ENCODE data around the gene SAMD13. TPM values are rescaled to one million over a fixed set of nuclear protein-coding genes. Genes with fewer than 3 reads are reported as not detected.

The SAMD13 gene
- polyA plus RNA-seq, 1 of the 3 experiments (the other 2 are of a cell fraction) = 1.3 TPM

DNA sequence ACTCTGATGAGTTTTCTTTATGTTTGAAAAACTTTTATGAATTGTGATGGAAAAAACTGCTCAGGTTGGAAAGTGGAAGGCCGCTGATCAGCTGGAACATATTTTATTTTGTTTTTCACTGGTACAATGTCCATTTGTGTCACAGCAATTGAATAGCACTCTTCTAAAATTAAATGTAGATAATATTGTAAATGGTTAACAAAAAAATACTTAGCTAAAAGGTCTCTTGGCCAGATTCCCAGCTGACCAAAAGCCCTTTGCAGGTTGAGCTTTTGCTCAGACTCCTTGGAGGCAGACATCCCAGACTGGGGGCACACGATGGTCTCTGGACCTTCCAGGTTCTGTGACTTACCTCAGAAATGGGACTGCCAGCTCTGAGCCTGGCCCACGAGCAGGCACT, 26.3 kb downstream of the SAMD13 start (continued):
- TF ChIP-seq CHD2 (IDR thresholded peaks at IDR 0.05; ENCODE audit: low read length, partially characterized antibody) = no peak
- TF ChIP-seq, protein P1, sequence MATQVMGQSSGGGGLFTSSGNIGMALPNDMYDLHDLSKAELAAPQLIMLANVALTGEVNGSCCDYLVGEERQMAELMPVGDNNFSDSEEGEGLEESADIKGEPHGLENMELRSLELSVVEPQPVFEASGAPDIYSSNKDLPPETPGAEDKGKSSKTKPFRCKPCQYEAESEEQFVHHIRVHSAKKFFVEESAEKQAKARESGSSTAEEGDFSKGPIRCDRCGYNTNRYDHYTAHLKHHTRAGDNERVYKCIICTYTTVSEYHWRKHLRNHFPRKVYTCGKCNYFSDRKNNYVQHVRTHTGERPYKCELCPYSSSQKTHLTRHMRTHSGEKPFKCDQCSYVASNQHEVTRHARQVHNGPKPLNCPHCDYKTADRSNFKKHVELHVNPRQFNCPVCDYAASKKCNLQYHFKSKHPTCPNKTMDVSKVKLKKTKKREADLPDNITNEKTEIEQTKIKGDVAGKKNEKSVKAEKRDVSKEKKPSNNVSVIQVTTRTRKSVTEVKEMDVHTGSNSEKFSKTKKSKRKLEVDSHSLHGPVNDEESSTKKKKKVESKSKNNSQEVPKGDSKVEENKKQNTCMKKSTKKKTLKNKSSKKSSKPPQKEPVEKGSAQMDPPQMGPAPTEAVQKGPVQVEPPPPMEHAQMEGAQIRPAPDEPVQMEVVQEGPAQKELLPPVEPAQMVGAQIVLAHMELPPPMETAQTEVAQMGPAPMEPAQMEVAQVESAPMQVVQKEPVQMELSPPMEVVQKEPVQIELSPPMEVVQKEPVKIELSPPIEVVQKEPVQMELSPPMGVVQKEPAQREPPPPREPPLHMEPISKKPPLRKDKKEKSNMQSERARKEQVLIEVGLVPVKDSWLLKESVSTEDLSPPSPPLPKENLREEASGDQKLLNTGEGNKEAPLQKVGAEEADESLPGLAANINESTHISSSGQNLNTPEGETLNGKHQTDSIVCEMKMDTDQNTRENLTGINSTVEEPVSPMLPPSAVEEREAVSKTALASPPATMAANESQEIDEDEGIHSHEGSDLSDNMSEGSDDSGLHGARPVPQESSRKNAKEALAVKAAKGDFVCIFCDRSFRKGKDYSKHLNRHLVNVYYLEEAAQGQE (IDR thresholded peaks at IDR 0.05; ENCODE audit: low read depth, low read length) = no peak

DNA sequence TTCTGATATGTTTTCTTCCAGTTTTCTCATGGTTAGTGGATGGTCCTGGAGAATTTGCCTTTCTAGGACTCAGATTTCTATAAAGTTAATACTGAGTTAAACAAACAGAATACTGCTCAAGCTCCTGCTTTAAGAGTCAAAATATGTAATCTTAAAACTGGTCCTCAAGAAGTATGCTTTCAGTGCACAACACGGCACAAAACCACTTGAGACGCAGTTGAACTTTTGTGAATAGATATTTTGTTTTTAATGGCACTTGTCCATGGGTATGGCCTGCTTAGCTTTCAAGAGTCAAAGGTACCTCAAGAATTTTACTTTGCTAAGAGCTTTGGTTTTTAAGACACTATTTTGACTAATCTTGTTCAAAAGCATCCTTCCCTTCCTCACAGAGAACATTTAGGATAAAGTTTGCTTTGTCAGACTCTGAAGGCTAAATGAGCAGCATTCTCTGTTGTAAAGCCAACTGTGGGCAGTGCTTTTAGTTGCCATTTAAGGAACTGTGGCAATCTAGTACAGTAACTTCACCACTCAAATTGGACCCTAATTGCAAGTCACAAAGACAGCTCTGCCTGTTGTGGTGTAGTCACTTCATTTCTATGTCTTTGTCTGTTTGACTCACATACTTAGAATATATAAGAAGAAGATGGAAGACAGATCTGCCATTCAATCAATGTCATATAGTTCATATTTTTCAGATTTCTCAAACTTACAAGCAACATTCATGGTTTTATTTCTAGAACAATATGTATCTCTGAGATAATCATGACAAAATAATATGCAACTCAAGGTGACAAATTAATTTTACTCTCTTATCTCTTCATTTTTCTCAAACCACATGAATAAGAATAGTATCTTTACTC, 28.8 kb downstream of the SAMD13 start:
- H3K9ac ChIP-seq = no peak overlapping the region
- H3F3A ChIP-seq (replicated peaks; ENCODE audit: insufficient read depth) = no peaks in the 10 kb centered on the region
- no peaks in the 10 kb centered on the region for H3K9me3 ChIP-seq
- H4K20me1 ChIP-seq (ENCODE audit: insufficient read depth) = no peaks in the 10 kb centered on the region
- H3K36me3 ChIP-seq (replicated peaks in 1 of 2; ENCODE audit: control insufficient read depth in 1 of 2, insufficient read depth in 2 of 2, low read length in 1 of 2) = no peaks in the 10 kb centered on the region
- no peaks in the 10 kb centered on the region for H3K9me2 ChIP-seq
- H3K27me3 ChIP-seq (ENCODE audit: insufficient read depth) = no peaks in the 10 kb centered on the region
- ChIA-PET CTCF (interaction anchor here (1.6 kb wide), 1 partner anchor 12 kb away, joined by 4 read pairs; no protein-coding TSS in a partner anchor), POLR2A (no interaction called here)
- H3K4me1 ChIP-seq (ENCODE audit: control insufficient read depth in 1 of 2, insufficient read depth in 2 of 2, low read depth in 1 of 2, low read length in 1 of 2) = peaks cover 0 to 2% of the 10 kb centered on the region in 2 experiments; a peak in 1 of 4 replicates
- no peak overlapping the region for H3K4me3 ChIP-seq (ENCODE audit: low read depth in 2 of 2, low read length in 1 of 2)
- H3K27ac ChIP-seq (ENCODE audit: low read depth in 2 of 2, low read length in 1 of 2) = no peak overlapping the region
- TF ChIP-seq YY1 (IDR thresholded peaks at IDR 0.05; ENCODE audit: low read depth) = no peak
- TF ChIP-seq RFX5 (IDR thresholded peaks at IDR 0.05; ENCODE audit: low read length) = no peak
- TF ChIP-seq GABPA (IDR thresholded peaks at IDR 0.05; ENCODE audit: low read depth) = no peak
- no peak for TF ChIP-seq NFIC (IDR thresholded peaks at IDR 0.05; ENCODE audit: borderline replicate concordance)
- no peak for TF ChIP-seq RXRA (IDR thresholded peaks at IDR 0.05; ENCODE audit: borderline replicate concordance, low read depth)
- TF ChIP-seq, protein P2, sequence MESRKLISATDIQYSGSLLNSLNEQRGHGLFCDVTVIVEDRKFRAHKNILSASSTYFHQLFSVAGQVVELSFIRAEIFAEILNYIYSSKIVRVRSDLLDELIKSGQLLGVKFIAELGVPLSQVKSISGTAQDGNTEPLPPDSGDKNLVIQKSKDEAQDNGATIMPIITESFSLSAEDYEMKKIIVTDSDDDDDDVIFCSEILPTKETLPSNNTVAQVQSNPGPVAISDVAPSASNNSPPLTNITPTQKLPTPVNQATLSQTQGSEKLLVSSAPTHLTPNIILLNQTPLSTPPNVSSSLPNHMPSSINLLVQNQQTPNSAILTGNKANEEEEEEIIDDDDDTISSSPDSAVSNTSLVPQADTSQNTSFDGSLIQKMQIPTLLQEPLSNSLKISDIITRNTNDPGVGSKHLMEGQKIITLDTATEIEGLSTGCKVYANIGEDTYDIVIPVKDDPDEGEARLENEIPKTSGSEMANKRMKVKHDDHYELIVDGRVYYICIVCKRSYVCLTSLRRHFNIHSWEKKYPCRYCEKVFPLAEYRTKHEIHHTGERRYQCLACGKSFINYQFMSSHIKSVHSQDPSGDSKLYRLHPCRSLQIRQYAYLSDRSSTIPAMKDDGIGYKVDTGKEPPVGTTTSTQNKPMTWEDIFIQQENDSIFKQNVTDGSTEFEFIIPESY (IDR thresholded peaks at IDR 0.05; ENCODE audit: borderline replicate concordance, low read depth) = no peak
- no peak for TF ChIP-seq POLR2AphosphoS5 (IDR thresholded peaks at IDR 0.05; ENCODE audit: low read depth, low read length)
- TF ChIP-seq TCF12 (IDR thresholded peaks at IDR 0.05) = no peak
- no peak for TF ChIP-seq EZH2phosphoT487 (IDR thresholded peaks at IDR 0.05; ENCODE audit: borderline replicate concordance, low read depth)
- TF ChIP-seq ELF1 (IDR thresholded peaks at IDR 0.05) = no peak
- TF ChIP-seq, protein P3, sequence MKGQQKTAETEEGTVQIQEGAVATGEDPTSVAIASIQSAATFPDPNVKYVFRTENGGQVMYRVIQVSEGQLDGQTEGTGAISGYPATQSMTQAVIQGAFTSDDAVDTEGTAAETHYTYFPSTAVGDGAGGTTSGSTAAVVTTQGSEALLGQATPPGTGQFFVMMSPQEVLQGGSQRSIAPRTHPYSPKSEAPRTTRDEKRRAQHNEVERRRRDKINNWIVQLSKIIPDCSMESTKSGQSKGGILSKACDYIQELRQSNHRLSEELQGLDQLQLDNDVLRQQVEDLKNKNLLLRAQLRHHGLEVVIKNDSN (IDR thresholded peaks at IDR 0.05; ENCODE audit: borderline replicate concordance, low read depth) = no peak
- TF ChIP-seq, protein P4, sequence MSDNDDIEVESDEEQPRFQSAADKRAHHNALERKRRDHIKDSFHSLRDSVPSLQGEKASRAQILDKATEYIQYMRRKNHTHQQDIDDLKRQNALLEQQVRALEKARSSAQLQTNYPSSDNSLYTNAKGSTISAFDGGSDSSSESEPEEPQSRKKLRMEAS (IDR thresholded peaks at IDR 0.05; ENCODE audit: low read depth) = no peak
- TF ChIP-seq CHD2 (IDR thresholded peaks at IDR 0.05; ENCODE audit: low read length, partially characterized antibody) = no peak
- no peak for TF ChIP-seq JUND (IDR thresholded peaks at IDR 0.05)
- TF ChIP-seq MXI1 (IDR thresholded peaks at IDR 0.05; ENCODE audit: low read depth, low read length) = no peak
- TF ChIP-seq, protein P5, sequence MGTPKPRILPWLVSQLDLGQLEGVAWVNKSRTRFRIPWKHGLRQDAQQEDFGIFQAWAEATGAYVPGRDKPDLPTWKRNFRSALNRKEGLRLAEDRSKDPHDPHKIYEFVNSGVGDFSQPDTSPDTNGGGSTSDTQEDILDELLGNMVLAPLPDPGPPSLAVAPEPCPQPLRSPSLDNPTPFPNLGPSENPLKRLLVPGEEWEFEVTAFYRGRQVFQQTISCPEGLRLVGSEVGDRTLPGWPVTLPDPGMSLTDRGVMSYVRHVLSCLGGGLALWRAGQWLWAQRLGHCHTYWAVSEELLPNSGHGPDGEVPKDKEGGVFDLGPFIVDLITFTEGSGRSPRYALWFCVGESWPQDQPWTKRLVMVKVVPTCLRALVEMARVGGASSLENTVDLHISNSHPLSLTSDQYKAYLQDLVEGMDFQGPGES (IDR thresholded peaks at IDR 0.05; ENCODE audit: low read depth, low read length) = no peak
- H2AFZ ChIP-seq (ENCODE audit: low read depth) = no peak overlapping the region
- 88% methylated on average over 2 of the region's 2 CpGs for WGBS (ENCODE audit: low lambda C conversion rate)
- no peak for DNase-seq
- H3K79me2 ChIP-seq (ENCODE audit: insufficient read depth) = no peaks in the 10 kb centered on the region
- H3K4me2 ChIP-seq = no peak overlapping the region

Data from SK-N-SH (cell line).